Smooth muscle cell (in vitro differentiated cells): ENCODE results near the gene KLHL28. TPM values are rescaled to one million over a fixed set of nuclear protein-coding genes. Genes with fewer than 3 reads are reported as not detected.

Source experiments
- DNase-seq: peaks from one replicate; lab custom pipeline; 2025; ENCODE audit not compliant: unreplicated experiment; lab: John Stamatoyannopoulos, UW
- H2AFZ ChIP-seq: fragments of 200-600 bp; sonication (generic); 2 replicates; pipeline ENCODE4 v1.6.0; 2016; ENCODE audit warnings: antibody characterized with exemption, low read depth, mild to moderate bottlenecking
- H3F3A ChIP-seq: fragments of 200-600 bp; sonication (generic); 2 replicates; pipeline ENCODE4 v1.6.0; 2017; ENCODE audit warnings: antibody characterized with exemption, low read depth
- H3K27ac ChIP-seq: fragments of 200-600 bp; sonication (generic); 2 replicates; pipeline ENCODE4 v1.5.1; 2016; ENCODE audit warnings: low read depth, mild to moderate bottlenecking
- H3K27me3 ChIP-seq: fragments of 200-600 bp; sonication (generic); 2 replicates; pipeline ENCODE4 v1.6.1; 2016; ENCODE audit warnings: low read depth, mild to moderate bottlenecking
- H3K36me3 ChIP-seq: fragments of 200-600 bp; sonication (generic); 2 replicates; pipeline ENCODE4 v1.5.1; 2016; ENCODE audit warnings: low read depth
- H3K4me1 ChIP-seq: fragments of 200-600 bp; sonication (generic); 2 replicates; pipeline ENCODE4 v1.5.1; 2016; ENCODE audit warnings: low read depth
- H3K4me2 ChIP-seq: fragments of 200-600 bp; sonication (generic); 2 replicates; pipeline ENCODE4 v1.6.0; 2016; ENCODE audit warnings: mild to moderate bottlenecking
- H3K4me3 ChIP-seq: fragments of 200-600 bp; sonication (generic); 2 replicates; pipeline ENCODE4 v1.5.1; 2016; ENCODE audit warnings: mild to moderate bottlenecking
- H3K79me2 ChIP-seq: fragments of 200-600 bp; sonication (generic); 2 replicates; pipeline ENCODE4 v1.6.0; 2016; ENCODE audit warnings: low read depth, mild to moderate bottlenecking
- H3K9ac ChIP-seq: fragments of 200-600 bp; sonication (generic); 2 replicates; pipeline ENCODE4 v1.6.0; 2016; ENCODE audit warnings: low read depth
- H3K9me3 ChIP-seq: fragments of 200-600 bp; sonication (generic); replicated peaks from 2 replicates; pipeline ENCODE4 v1.5.1; 2016; ENCODE audit warnings: low read depth
- H4K20me1 ChIP-seq: fragments of 200-600 bp; sonication (generic); 2 replicates; pipeline ENCODE4 v1.6.0; 2016; ENCODE audit warnings: low read depth
- CTCF ChIP-seq: fragments of 200-600 bp; sonication (generic); IDR thresholded peaks from 2 replicates; pipeline ENCODE4 v1.5.1; 2017; ENCODE audit warnings: borderline replicate concordance, mild to moderate bottlenecking, antibody characterized with exemption; ENCODE audit not compliant: insufficient read depth, poor library complexity, severe bottlenecking
- WGBS: methylation state at CpG from one replicate; pipeline ENCODE4 v1.1.7; 2016; ENCODE audit warnings: low lambda C conversion rate; 5-methylcytosine and 5-hydroxymethylcytosine counted together
- polyA plus RNA-seq: library from polyadenylated mRNA; unstranded; fragments of >200 nt; fragmentation: Nextera tagmentation; extraction: Ambion mirVana; gene quantifications from 2 replicates; pipeline ENCODE4 v1.2.1, GENCODE V29; 2016
- total RNA-seq: library from RNA; depleted of rRNA; stranded (reverse); fragments of >200 nt; gene quantifications from 2 replicates; pipeline ENCODE4 v1.2.3, GENCODE V29; 2014

The KLHL28 gene, protein sequence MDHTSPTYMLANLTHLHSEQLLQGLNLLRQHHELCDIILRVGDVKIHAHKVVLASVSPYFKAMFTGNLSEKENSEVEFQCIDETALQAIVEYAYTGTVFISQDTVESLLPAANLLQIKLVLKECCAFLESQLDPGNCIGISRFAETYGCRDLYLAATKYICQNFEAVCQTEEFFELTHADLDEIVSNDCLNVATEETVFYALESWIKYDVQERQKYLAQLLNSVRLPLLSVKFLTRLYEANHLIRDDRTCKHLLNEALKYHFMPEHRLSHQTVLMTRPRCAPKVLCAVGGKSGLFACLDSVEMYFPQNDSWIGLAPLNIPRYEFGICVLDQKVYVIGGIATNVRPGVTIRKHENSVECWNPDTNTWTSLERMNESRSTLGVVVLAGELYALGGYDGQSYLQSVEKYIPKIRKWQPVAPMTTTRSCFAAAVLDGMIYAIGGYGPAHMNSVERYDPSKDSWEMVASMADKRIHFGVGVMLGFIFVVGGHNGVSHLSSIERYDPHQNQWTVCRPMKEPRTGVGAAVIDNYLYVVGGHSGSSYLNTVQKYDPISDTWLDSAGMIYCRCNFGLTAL
- total RNA-seq (20.1 and 21.3 TPM in 2 replicates), polyA plus RNA-seq (8.4 and 10.5 TPM in 2 replicates)

GRCh38 chr14:44961554-44962333, at the start of gene KLHL28, which contains the start of gene TOGARAM1:
KLHL28 (minus strand) TSS chr14:44961947; CDS start chr14:44945928, 16,019 bp downstream.
TOGARAM1 (plus strand) TSS chr14:44962190; CDS start chr14:44962422, 232 bp downstream.
- Histone ChIP-seq H3F3A (peaks cover 4% of the 10 kb centered on the region), H3K79me2 (peaks cover 84% of the 10 kb centered on the region), H3K9me3 (no peaks in the 10 kb centered on the region), H3K36me3 (no peaks in the 10 kb centered on the region), H3K4me2 (peak within 1 kb of the TSS; percentile 99), H4K20me1 (peaks cover 71% of the 10 kb centered on the region), H3K27ac (peak within 1 kb of the TSS; percentile 87), H3K4me1 (peaks cover 38% of the 10 kb centered on the region), H3K9ac (peak within 1 kb of the TSS; percentile 88), H3K27me3 (no peaks in the 10 kb centered on the region), H3K4me3 (peak within 1 kb of the TSS; percentile 79), H2AFZ (peak within 1 kb of the TSS; percentile 84)
- peak; percentile 76 for DNase-seq
- no peak for TF ChIP-seq CTCF
- 1% methylated on average over 37 of the region's 37 CpGs for WGBS

GRCh38 chr14:45003924-45004323, 42.2 kb upstream of the KLHL28 start:
- DNase-seq: no peak
- no peaks in the 10 kb centered on the region for H3K9me3 ChIP-seq
- peaks cover 5% of the 10 kb centered on the region for H3K36me3 ChIP-seq
- H3K4me1 ChIP-seq: no peaks in the 10 kb centered on the region
- H3K27me3 ChIP-seq: no peaks in the 10 kb centered on the region
- WGBS: 98% methylated on average over 2 of the region's 2 CpGs
- H2AFZ ChIP-seq: no peak overlapping the region
- no peak overlapping the region for H3K9ac ChIP-seq
- no peaks in the 10 kb centered on the region for H3F3A ChIP-seq
- no peaks in the 10 kb centered on the region for H4K20me1 ChIP-seq
- no peak for TF ChIP-seq CTCF
- H3K79me2 ChIP-seq: no peaks in the 10 kb centered on the region
- no peak overlapping the region for H3K4me3 ChIP-seq
- H3K27ac ChIP-seq: no peak overlapping the region
- no peak overlapping the region for H3K4me2 ChIP-seq

GRCh38 chr14:44995770-44996294, 34.1 kb upstream of the KLHL28 start:
- DNase-seq: no peak
- Histone ChIP-seq H3K36me3 (peaks cover 14% of the 10 kb centered on the region), H2AFZ (no peak overlapping the region), H3K27ac (no peak overlapping the region), H3K9ac (no peak overlapping the region), H3K79me2 (peaks cover 36% of the 10 kb centered on the region), H3F3A (no peaks in the 10 kb centered on the region), H4K20me1 (peaks cover 18% of the 10 kb centered on the region), H3K4me3 (no peak overlapping the region), H3K27me3 (no peaks in the 10 kb centered on the region), H3K9me3 (no peaks in the 10 kb centered on the region), H3K4me2 (no peak overlapping the region), H3K4me1 (no peaks in the 10 kb centered on the region)
- TF ChIP-seq CTCF: no peak
- 93% methylated on average over 4 of the region's 4 CpGs for WGBS
